HepG2 (cell line): Measurements from ENCODE around the gene QKI. TPM values are rescaled to one million over a fixed set of nuclear protein-coding genes. Genes with fewer than 3 reads are reported as not detected.

Source experiments
- ATAC-seq: fragments of 200-7000 bp; cut with Tn5 transposase; 3 replicates; pipeline ENCODE4 v1.9.1; 2020; ENCODE audit warnings: mild to moderate bottlenecking, moderate library complexity
- BruUV-seq: library from RNA; stranded (reverse); fragments of 400-500 nt; replicated peaks from 2 replicates; lab custom pipeline; 2021; lab: Mats Ljungman, UMichigan
- CTCF ChIA-PET: fragments of 300-600 bp; formaldehyde crosslinking; extraction: SDS; loops from one replicate; lab custom pipeline; 2021; ENCODE audit warnings: low total read pairs, inconsistent platforms, low intra/inter-chr PET ratio; lab: Yijun Ruan, JAX
- POLR2A ChIA-PET: fragments of 350-600 bp; sonication (Branson Sonifier 250); formaldehyde crosslinking; loops from one replicate; lab custom pipeline; 2020; ENCODE audit warnings: antibody characterized with exemption, inconsistent platforms; lab: Yijun Ruan, JAX
- DNase-seq: peaks from one replicate; pipeline ENCODE4 v3.0.0-alpha.2; 2015; ENCODE audit warnings: low spot score
- FAIRE-seq: peaks from 3 replicates; lab custom pipeline; 2011; peaks lifted over from hg19 to GRCh38; lab: Jason Lieb, UNC
- H2AFZ ChIP-seq: one replicate; pipeline ENCODE4 v1.6.1; 2011; ENCODE audit warnings: low read length, inconsistent platforms
- H3K27ac ChIP-seq: fragments of 300-600 bp; 3 replicates; pipeline ENCODE4 v1.8.0; 2011; ENCODE audit warnings: mixed run types, mild to moderate bottlenecking, mixed read lengths, low read length, inconsistent platforms; ENCODE audit not compliant: insufficient read depth; ENCODE audit errors: extremely low read length
- H3K27me3 ChIP-seq, 2 experiments: fragments of 200-600 bp in 1 of 2; 2 replicates in 1 of 2; 3 replicates in 1 of 2; pipeline versions ENCODE4 v1.6.0 to v1.8.0; 2011; ENCODE audit warnings: low read length in 2 of 2, mild to moderate bottlenecking in 2 of 2, moderate library complexity in 2 of 2, inconsistent platforms in 1 of 2; ENCODE audit not compliant: insufficient read depth in 2 of 2, control insufficient read depth in 1 of 2
- H3K36me3 ChIP-seq, 2 experiments: fragments of 200-600 bp in 1 of 2; replicated peaks in 1 of 2; 2 replicates in 1 of 2; 3 replicates in 1 of 2; pipeline versions ENCODE4 v1.5.1 to v1.8.0; 2011; ENCODE audit warnings: low read length in 2 of 2, inconsistent platforms in 1 of 2; ENCODE audit not compliant: insufficient read depth in 2 of 2, control insufficient read depth in 1 of 2
- H3K4me1 ChIP-seq: 2 replicates; pipeline ENCODE4 v1.5.1; 2012; ENCODE audit warnings: low read length, inconsistent platforms; ENCODE audit not compliant: insufficient read depth
- H3K4me2 ChIP-seq: 2 replicates; pipeline ENCODE4 v1.6.0; 2011; ENCODE audit warnings: low read depth, low read length, inconsistent platforms
- H3K4me3 ChIP-seq, 3 experiments: fragments of 200-600 bp in 1 of 3; sonication (generic), shearing (Covaris generic) in 1 of 3; replicated peaks in 1 of 3; 2 replicates each; pipeline ENCODE4 v1.5.1; 2011 to 2016; ENCODE audit warnings: low read length in 3 of 3, inconsistent platforms in 2 of 3, low read depth in 2 of 3, mild to moderate bottlenecking in 2 of 3, control low read depth in 1 of 3, mixed read lengths in 1 of 3; ENCODE audit not compliant: insufficient read depth in 1 of 3
- H3K79me2 ChIP-seq: one replicate; pipeline ENCODE4 v1.6.1; 2011; ENCODE audit warnings: low read length, inconsistent platforms; ENCODE audit not compliant: insufficient read depth
- H3K9ac ChIP-seq: 2 replicates; pipeline ENCODE4 v1.6.0; 2011; ENCODE audit warnings: mild to moderate bottlenecking, low read depth, low read length, inconsistent platforms; ENCODE audit not compliant: insufficient read depth
- H3K9me3 ChIP-seq: 2 replicates; pipeline ENCODE4 v1.5.1; 2012; ENCODE audit warnings: mild to moderate bottlenecking, low read length
- H4K20me1 ChIP-seq: 2 replicates; pipeline ENCODE4 v1.6.0; 2011; ENCODE audit warnings: inconsistent platforms, mild to moderate bottlenecking, low read length, moderate library complexity; ENCODE audit not compliant: insufficient read depth
- ARID2 ChIP-seq: sonication (generic); formaldehyde crosslinking; IDR thresholded peaks from 2 replicates; pipeline ENCODE4 v1.8.1; 2022; ENCODE audit warnings: mild to moderate bottlenecking, missing genetic modification reagents, borderline replicate concordance
- FOXK2 ChIP-seq: fragments of 450-650 bp; IDR thresholded peaks from 2 replicates; pipeline ENCODE4 v1.6.1; 2016
- ISL2 ChIP-seq: sonication (generic); formaldehyde crosslinking; IDR thresholded peaks from 2 replicates; pipeline ENCODE4 v1.5.0; 2020; ENCODE audit warnings: missing genetic modification reagents
- MED8 ChIP-seq: sonication (generic); formaldehyde crosslinking; IDR thresholded peaks from 2 replicates; pipeline ENCODE4 v1.8.1; 2023; ENCODE audit warnings: mild to moderate bottlenecking, missing genetic modification reagents; ENCODE audit not compliant: insufficient replicate concordance
- PAWR ChIP-seq: sonication (generic); formaldehyde crosslinking; IDR thresholded peaks from 2 replicates; pipeline ENCODE4 v1.4.0; 2020; ENCODE audit warnings: missing genetic modification reagents, mild to moderate bottlenecking, borderline replicate concordance
- SP4 ChIP-seq: sonication (generic); formaldehyde crosslinking; IDR thresholded peaks from 2 replicates; pipeline ENCODE4 v1.8.1; 2023; ENCODE audit warnings: mild to moderate bottlenecking, missing genetic modification reagents
- SRSF9 ChIP-seq: fragments of 200-400 bp; formaldehyde crosslinking; IDR thresholded peaks from 2 replicates; pipeline ENCODE4 v1.6.1; 2018; ENCODE audit warnings: borderline replicate concordance, mild to moderate bottlenecking, low read depth, low read length; ENCODE audit not compliant: insufficient read depth, poor library complexity, severe bottlenecking
- THYN1 ChIP-seq: sonication (generic); formaldehyde crosslinking; IDR thresholded peaks from 2 replicates; pipeline ENCODE4 v1.8.1; 2023; ENCODE audit warnings: low read depth, mild to moderate bottlenecking, moderate library complexity, missing genetic modification reagents, borderline replicate concordance
- ZNF652 ChIP-seq: IDR thresholded peaks from 2 replicates; pipeline ENCODE4 v1.6.1; 2016; ENCODE audit warnings: low read depth, borderline replicate concordance
- WGBS: methylation state at CpG from one replicate; pipeline ENCODE4 v1.1.6; 2017; ENCODE audit warnings: low lambda C conversion rate; 5-methylcytosine and 5-hydroxymethylcytosine counted together
- in situ Hi-C: cut with HindIII; loops from 2 replicates; pipeline ENCODE4 v1.10.0; 2017; ENCODE audit warnings: low pct_unique_long_range_greater_than_20kb; ENCODE audit not compliant: extremely low pct_ligation_motif_present
- intact Hi-C: fragments of 100-400 bp; cut with micrococcal nuclease; formaldehyde crosslinking; loops from one replicate; pipeline ENCODE4 v1.10.0; 2022; ENCODE audit not compliant: unreplicated experiment
- polyA plus RNA-seq, 8 experiments: library from polyadenylated mRNA; depleted of rRNA in 3 of 8; stranded (reverse) in 7 of 8; unstranded in 1 of 8; fragments of >200 nt; fragmentation: Illumina TruSeq in 4 of 8; extraction: Trizol in 4 of 8; gene quantifications; 2 replicates each; pipeline versions ENCODE4 v1.2.1 to v1.2.3, GENCODE V29; 2011 to 2016; ENCODE audit warnings: low read depth in 4 of 8, missing spikeins in 1 of 8, mixed read lengths in 1 of 8; ENCODE audit not compliant: insufficient read depth in 1 of 8
- total RNA-seq, 5 experiments: library from RNA; depleted of rRNA; stranded (reverse); fragments of >200 nt; fragmentation: Illumina TruSeq; extraction: Trizol; gene quantifications; 2 replicates each; pipeline ENCODE4 v1.2.3, GENCODE V29; 2016; ENCODE audit warnings: low read depth in 1 of 5
- TF ChIP-seq, protein P1 (sequence below): sonication (generic); formaldehyde crosslinking; IDR thresholded peaks from 2 replicates; pipeline ENCODE4 v1.4.0; 2020; ENCODE audit warnings: mild to moderate bottlenecking, missing genetic modification reagents
- TF ChIP-seq, protein P2 (sequence below): IDR thresholded peaks from 2 replicates; pipeline ENCODE4 v1.6.1; 2012; ENCODE audit warnings: low read depth, low read length, improper control_type of control experiment

Gene QKI
- total and polyA plus RNA-seq, 2 of the 13 experiments (the other 11 are each of a cell fraction or from before 2014, with no cell fraction given) = 136 to 137 TPM

DNA sequence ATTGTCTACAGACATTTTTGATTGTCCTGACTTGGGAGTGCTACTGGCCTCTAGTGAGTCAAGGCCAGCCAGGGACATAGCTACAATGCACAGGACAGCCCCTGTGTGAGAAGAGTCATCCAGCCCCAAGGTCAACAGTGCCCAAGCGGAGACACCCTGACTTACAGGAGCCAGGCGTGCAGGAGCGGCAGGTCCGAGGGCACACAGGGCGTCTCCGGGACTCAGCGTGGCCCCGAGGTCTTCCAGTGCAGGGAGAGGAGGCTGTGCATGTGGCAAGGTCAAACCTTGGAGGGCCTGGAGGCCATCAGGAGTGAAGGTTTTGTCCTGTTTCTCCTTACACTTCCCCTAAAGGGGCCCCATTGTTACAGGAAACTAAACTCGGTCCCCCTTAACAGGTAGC, 41.3 kb upstream of the QKI start (continued):
- TF ChIP-seq ZNF652 (CRISPR knock-in tag) (no peak), ARID2 (CRISPR knock-in tag) (no peak)
- TF ChIP-seq, protein P1, sequence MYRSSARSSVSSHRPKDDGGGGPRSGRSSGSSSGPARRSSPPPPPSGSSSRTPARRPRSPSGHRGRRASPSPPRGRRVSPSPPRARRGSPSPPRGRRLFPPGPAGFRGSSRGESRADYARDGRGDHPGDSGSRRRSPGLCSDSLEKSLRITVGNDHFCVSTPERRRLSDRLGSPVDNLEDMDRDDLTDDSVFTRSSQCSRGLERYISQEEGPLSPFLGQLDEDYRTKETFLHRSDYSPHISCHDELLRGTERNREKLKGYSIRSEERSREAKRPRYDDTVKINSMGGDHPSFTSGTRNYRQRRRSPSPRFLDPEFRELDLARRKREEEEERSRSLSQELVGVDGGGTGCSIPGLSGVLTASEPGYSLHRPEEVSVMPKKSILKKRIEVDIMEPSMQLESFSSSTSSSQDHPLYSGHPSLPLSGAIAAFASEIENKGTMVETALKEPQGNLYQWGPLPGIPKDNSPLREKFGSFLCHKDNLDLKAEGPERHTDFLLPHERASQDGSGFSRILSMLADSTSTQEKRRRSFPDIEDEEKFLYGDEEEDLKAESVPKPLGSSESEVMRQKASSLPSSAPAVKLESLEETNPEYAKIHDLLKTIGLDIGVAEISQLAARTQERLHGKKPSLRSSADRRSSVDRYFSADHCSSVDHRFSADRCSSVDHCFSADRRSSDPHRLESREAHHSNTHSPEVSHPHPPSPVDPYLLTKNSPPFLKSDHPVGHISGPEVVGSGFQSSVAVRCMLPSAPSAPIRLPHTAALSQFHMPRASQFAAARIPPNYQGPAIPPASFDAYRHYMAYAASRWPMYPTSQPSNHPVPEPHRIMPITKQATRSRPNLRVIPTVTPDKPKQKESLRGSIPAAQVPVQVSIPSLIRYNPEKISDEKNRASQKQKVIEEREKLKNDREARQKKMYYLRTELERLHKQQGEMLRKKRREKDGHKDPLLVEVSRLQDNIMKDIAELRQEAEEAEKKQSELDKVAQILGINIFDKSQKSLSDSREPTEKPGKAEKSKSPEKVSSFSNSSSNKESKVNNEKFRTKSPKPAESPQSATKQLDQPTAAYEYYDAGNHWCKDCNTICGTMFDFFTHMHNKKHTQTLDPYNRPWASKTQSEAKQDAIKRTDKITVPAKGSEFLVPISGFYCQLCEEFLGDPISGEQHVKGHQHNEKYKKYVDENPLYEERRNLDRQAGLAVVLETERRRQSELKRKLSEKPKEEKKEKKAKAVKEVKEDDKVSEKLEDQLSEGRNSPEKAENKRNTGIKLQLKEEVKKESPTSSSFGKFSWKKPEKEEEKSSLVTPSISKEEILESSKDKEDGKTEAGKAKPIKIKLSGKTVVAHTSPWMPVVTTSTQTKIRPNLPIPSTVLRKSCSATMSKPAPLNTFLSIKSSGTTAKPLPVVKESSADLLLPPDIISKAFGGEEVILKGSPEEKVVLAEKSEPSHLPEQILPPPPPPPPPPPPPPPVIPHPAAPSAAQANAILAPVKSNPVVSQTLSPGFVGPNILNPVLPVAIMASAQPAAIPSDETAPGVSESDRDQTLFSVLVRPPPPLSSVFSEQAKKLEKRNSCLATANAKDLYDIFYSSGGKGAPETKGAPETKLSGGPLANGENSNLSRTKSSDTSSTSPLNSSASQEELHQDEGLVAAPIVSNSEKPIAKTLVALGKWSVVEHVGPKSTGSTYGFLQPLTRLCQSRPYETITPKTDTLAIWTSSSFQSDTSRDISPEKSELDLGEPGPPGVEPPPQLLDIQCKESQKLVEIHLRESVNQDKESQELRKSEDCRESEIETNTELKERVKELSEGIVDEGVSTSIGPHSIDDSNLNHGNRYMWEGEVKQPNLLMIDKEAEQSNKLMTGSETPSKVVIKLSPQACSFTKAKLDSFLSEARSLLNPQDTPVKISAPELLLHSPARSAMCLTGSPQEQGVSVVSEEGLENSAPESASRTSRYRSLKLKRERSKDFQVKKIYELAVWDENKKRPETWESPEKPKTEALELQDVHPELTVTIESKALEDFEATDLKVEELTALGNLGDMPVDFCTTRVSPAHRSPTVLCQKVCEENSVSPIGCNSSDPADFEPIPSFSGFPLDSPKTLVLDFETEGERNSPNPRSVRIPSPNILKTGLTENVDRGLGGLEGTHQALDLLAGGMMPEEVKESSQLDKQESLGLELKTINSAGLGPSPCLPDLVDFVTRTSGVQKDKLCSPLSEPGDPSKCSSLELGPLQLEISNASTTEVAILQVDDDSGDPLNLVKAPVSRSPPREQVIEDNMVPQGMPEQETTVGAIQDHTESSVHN (CRISPR knock-in tag) = no peak

DNA sequence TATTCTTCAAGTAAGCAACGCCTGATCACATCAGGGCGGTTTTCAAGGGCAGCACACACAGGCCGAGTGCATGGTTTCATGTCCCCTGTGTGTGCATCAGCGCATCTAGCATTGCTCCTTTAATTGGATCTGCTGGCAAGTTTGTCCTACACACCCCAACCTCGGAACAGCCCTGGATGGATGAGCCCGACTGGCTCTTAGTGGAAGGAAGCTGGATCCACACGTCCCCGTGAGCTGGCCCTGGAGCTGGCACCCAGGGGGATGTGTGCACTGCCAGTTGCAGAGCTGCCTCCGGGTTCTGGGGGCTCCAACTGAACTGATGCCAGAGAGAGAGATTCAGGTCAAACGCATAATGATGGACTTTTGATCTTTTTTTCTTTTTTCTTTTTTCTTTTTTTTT, 39.2 kb upstream of the QKI start:
- POLR2A ChIA-PET = no interaction called here

More for the DNA sequence above, 39.2 kb upstream of the QKI start:
- no peak overlapping the region for H3K9ac ChIP-seq
- H3K79me2 ChIP-seq = no peaks in the 10 kb centered on the region
- intact Hi-C loops = no loop called here
- FAIRE-seq (no peak), DNase-seq (no peak), ATAC-seq (no peak)
- no peaks in the 10 kb centered on the region for H3K9me3 ChIP-seq
- BruUV-seq = no TSS peak
- TF ChIP-seq ISL2 (CRISPR knock-in tag) (no peak), FOXK2 (no peak), SP4 (CRISPR knock-in tag) (no peak), SRSF9 (no peak), MED8 (CRISPR knock-in tag) (no peak), PAWR (no peak), THYN1 (CRISPR knock-in tag) (no peak)
- TF ChIP-seq, protein P2, sequence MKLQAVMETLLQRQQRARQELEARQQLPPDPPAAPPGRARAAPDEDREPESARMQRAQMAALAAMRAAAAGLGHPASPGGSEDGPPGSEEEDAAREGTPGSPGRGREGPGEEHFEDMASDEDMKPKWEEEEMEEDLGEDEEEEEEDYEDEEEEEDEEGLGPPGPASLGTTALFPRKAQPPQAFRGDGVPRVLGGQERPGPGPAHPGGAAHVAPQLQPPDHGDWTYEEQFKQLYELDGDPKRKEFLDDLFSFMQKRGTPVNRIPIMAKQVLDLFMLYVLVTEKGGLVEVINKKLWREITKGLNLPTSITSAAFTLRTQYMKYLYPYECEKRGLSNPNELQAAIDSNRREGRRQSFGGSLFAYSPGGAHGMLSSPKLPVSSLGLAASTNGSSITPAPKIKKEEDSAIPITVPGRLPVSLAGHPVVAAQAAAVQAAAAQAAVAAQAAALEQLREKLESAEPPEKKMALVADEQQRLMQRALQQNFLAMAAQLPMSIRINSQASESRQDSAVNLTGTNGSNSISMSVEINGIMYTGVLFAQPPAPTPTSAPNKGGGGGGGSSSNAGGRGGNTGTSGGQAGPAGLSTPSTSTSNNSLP = no peak
- H2AFZ ChIP-seq = no peak overlapping the region
- H3K4me1 ChIP-seq = peaks cover 20% of the 10 kb centered on the region
- H3K36me3 ChIP-seq = no peaks in the 10 kb centered on the region
- H3K4me3 ChIP-seq = no peak overlapping the region
- no peaks in the 10 kb centered on the region for H4K20me1 ChIP-seq
- H3K27me3 ChIP-seq = peaks cover 2 to 32% of the 10 kb centered on the region in 2 experiments; a peak in 3 of 5 replicates
- H3K27ac ChIP-seq = no peak overlapping the region
- H3K4me2 ChIP-seq = no peak overlapping the region
- CTCF ChIA-PET = no interaction called here
- in situ Hi-C loops = no loop called here
- 62% methylated on average over 10 of the region's 10 CpGs for WGBS
